ENCODE results near the gene FADS6. TPM values are rescaled to one million over a fixed set of nuclear protein-coding genes. Genes with fewer than 3 reads are reported as not detected.

Gene FADS6
- total RNA-seq, 1 donor from 2014 or later = not detected

DNA sequence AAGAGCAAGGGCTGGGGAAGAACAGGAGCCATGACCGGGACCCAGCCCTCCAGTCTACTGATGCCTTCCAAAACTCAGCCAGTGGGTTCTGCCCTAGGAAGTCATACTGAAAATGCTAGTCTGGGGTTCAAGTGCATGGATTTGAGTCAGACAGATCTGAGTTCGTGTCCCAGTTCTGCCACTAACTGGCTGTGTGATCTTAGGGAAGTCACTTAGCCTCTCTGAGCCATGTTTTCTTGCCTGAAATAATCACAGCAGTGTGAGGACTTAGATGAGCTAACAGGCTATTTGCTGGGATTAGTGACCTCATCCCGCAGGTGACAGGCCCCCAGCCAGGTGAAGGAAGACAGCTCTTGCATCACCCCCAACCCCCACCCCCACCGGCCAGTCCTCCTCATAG lies 38.1 kb downstream of the FADS6 start:
- no peak for DNase-seq (ENCODE audit: low read depth)
- TF ChIP-seq, protein P1, sequence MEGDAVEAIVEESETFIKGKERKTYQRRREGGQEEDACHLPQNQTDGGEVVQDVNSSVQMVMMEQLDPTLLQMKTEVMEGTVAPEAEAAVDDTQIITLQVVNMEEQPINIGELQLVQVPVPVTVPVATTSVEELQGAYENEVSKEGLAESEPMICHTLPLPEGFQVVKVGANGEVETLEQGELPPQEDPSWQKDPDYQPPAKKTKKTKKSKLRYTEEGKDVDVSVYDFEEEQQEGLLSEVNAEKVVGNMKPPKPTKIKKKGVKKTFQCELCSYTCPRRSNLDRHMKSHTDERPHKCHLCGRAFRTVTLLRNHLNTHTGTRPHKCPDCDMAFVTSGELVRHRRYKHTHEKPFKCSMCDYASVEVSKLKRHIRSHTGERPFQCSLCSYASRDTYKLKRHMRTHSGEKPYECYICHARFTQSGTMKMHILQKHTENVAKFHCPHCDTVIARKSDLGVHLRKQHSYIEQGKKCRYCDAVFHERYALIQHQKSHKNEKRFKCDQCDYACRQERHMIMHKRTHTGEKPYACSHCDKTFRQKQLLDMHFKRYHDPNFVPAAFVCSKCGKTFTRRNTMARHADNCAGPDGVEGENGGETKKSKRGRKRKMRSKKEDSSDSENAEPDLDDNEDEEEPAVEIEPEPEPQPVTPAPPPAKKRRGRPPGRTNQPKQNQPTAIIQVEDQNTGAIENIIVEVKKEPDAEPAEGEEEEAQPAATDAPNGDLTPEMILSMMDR (conservative IDR thresholded peaks at IDR 0.05; ENCODE audit: low read depth, low read length) = no peak
- no peak overlapping the region for H3K4me3 ChIP-seq (ENCODE audit: low read depth, low read length)

GRCh38 chr17:74854792-74855191 lies 38.6 kb downstream of the FADS6 start:
- no peak overlapping the region for H3K4me3 ChIP-seq (ENCODE audit: low read depth, low read length)
- no peak for DNase-seq (ENCODE audit: low read depth)
- TF ChIP-seq, protein P1 (conservative IDR thresholded peaks at IDR 0.05; ENCODE audit: low read depth, low read length) = no peak

- TF ChIP-seq, protein P1 (conservative IDR thresholded peaks at IDR 0.05; ENCODE audit: low read depth, low read length) = no peak
- DNase-seq (ENCODE audit: low read depth) = no peak
- no peak overlapping the region for H3K4me3 ChIP-seq (ENCODE audit: low read depth, low read length)
Measured at GRCh38 chr17:74853669-74854068, 39.8 kb downstream of the FADS6 start.

DNA sequence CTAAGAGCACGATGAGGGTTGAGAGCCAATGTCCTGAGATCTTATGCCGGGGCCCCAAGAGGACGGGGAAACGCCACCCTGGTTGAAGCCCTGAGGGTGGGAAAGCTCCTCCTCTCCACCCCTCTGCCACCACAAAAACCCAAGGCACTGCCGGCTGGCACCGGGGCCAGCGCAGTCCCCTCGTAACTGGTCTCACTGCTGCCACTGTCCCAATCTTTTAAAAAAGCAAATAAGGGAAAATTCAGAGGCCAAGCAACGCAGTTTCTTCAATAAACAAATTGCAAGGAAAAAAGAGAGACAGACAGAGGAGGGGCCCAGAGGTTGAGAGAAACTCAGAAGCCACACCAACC lies 40.4 kb downstream of the FADS6 start:
- TF ChIP-seq, protein P1 (conservative IDR thresholded peaks at IDR 0.05; ENCODE audit: low read depth, low read length) = no peak

DNA sequence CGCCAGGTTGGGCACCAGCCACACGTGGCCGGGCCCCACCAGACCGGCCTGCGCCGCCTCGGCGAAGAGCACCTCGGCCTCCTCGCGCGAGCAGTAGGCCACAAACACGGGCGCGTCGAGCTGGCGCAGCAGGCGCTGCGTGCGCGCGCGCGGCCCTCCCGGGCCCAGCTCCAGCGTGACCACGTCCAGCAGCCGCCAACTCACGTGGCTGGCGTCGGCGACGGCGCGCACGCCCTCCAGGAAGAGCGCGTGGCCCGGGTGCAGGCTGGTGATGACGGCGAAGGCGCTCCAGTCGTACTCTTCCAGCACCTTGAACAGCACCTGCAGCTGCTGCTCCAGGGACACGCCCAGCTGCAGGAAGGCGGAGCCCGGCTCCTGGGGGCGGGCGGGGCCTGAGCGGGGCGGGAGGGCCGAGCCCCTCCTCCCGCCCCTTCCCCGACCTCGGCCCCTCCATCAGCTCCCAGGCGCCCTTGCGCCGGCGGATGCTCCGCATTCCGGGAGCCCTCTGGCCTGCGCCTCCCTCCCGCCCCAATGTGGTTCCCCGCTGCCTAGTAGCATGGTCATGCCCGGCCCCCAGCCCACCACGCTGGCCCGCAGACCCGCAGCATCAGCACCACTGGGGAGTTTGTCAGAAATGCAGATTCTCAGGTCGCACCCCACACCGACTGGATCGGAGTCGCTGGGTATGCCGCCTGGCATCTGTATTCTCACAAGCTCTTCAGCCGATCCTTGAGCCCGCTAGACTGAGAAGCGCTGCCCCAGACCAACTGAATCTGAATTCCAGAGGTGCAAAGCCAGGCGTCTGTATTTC lies 41.0 kb downstream of the FADS6 start:
- H3K4me3 ChIP-seq (ENCODE audit: low read depth, low read length) = no peak overlapping the region
- DNase-seq (ENCODE audit: low read depth) = no peak
- TF ChIP-seq, protein P1 (conservative IDR thresholded peaks at IDR 0.05; ENCODE audit: low read depth, low read length) = no peak

More for the DNA sequence above, 40.4 kb downstream of the FADS6 start:
- no peak for DNase-seq (ENCODE audit: low read depth)
- no peak overlapping the region for H3K4me3 ChIP-seq (ENCODE audit: low read depth, low read length)

DNA sequence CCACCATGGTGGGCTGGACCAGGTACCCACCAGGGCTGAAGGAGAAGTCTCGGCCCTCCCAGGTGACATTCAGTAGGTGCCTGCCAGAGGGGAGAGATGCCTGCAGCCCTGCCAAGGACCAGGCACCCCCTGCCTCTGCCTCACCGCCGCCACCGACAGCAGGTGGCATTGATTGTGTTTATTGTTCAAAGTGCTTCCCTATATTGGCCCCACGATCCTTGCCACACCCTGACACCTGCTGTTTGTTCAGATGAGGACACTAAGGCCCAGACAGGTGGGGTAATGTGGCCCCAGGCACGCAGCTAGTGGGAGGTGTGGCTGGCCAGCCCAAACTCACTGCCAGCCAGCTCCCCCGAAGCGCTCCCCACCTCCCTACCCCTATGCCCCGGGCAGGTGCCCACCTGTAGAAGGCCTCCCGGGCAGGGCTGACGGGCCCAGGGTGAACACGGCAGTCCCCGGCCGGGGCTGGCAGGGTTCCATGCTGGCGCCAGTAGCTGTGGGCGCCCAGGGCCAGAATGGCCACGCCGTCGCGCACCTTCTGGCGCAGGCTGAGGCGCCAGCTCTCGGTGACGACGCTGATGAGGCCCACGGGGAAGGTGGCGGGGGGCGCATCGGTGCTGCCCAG lies 41.7 kb downstream of the FADS6 start:
- DNase-seq (ENCODE audit: low read depth) = no peak
- TF ChIP-seq, protein P1 (conservative IDR thresholded peaks at IDR 0.05; ENCODE audit: low read depth, low read length) = no peak
- no peak overlapping the region for H3K4me3 ChIP-seq (ENCODE audit: low read depth, low read length)
